ENCODE results near the gene COX6B1. TPM values are rescaled to one million over a fixed set of nuclear protein-coding genes. Genes with fewer than 3 reads are reported as not detected.
"Not testable (repeated sequence)": the region's sequence is repeated elsewhere in the genome, so short reads cannot be mapped to it uniquely, and the experiment has no call there.

COX6B1 gene, protein sequence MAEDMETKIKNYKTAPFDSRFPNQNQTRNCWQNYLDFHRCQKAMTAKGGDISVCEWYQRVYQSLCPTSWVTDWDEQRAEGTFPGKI
- total RNA-seq: 100 to 1,000 TPM; 213 to 247 (median 215) TPM
- 279 TPM for total RNA-seq (2013)

DNA sequence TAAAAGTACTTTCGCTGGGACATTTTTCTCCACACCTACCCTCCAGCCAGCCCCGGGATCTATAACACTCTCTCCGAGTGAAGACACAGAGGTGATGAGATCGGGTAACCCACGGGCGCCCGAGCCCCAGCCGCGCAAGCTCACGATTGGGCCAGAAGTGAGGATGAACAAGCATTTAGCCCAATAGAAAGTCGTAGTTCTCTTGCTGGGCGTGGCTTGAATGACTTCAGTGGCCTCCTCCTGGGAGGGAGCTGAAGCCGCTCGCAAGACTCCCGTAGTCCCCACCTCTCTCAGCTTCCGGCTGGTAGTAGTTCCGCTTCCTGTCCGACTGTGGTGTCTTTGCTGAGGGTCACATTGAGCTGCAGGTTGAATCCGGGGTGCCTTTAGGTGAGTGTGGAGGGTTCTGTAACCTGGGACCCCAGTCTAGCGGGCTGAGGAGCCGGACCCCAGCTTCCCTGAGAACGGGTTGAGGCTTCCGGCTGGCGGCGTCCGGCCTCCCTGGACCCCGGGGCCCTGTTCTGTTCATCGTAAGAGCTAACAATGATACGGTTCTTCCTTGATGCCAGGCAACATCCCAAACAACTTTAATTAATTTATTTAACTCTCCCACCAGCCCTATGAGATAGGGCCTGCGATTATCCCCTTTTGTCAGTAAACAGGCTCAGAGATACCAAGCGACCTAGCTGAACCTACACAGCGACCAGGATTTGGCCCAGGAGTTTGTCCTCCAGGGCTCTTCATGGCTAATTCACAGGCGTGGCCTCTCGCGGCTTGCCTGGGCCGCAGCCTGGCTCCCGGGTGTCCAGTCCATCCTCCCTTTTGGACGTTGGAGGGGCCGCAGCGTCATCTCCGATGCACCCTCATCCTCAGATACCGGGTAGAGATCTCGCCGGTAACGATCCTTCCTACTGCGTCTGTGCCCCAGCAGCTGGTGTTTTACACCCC is at the start of gene COX6B1:
Gene COX6B1 (plus strand): TSS at position 307 of the 945 bp plus-strand sequence. CDS start 2,921 bp downstream, outside the sequence.
- no peaks in the 10 kb centered on the region for H3K27me3 ChIP-seq (ENCODE audit: control insufficient read depth, insufficient read depth, low read length)
- ATAC-seq (peak; percentile 74 to 85 (median 75)), DNase-seq (peak; percentile 85 to 97)
- peaks cover 9% of the 10 kb centered on the region for H3K36me3 ChIP-seq (ENCODE audit: control insufficient read depth, insufficient read depth, low read length)
- Mint-ChIP-seq H3K4me3 (peak within 1 kb of the TSS; percentile 95), H3K27ac (peak within 1 kb of the TSS; percentile 96 to 97), H3K4me1 (peaks cover 24 to 42% of the 10 kb centered on the region in 2 donors), H3K27me3 (ENCODE audit: low read depth in 2 of 2) (no peaks in the 10 kb centered on the region), H3K36me3 (no peaks in the 10 kb centered on the region), H3K9me3 (no peaks in the 10 kb centered on the region)
- TF ChIP-seq, protein P1, sequence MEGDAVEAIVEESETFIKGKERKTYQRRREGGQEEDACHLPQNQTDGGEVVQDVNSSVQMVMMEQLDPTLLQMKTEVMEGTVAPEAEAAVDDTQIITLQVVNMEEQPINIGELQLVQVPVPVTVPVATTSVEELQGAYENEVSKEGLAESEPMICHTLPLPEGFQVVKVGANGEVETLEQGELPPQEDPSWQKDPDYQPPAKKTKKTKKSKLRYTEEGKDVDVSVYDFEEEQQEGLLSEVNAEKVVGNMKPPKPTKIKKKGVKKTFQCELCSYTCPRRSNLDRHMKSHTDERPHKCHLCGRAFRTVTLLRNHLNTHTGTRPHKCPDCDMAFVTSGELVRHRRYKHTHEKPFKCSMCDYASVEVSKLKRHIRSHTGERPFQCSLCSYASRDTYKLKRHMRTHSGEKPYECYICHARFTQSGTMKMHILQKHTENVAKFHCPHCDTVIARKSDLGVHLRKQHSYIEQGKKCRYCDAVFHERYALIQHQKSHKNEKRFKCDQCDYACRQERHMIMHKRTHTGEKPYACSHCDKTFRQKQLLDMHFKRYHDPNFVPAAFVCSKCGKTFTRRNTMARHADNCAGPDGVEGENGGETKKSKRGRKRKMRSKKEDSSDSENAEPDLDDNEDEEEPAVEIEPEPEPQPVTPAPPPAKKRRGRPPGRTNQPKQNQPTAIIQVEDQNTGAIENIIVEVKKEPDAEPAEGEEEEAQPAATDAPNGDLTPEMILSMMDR (IDR thresholded peaks at IDR 0.05): no peak
- intact Hi-C loops (cut with micrococcal nuclease): loop anchor here (1.0 to 2.0 kb wide), 2 partner anchors 20 to 97 kb away; partner anchors contain the start of genes PSENEN and U2AF1L4
- peaks cover 34% of the 10 kb centered on the region for H3K4me1 ChIP-seq (ENCODE audit: control insufficient read depth, insufficient read depth, low read length)
- under 1% methylated on average over 46 of the region's 46 CpGs for WGBS (ENCODE audit: insufficient coverage)
- H3K9me3 ChIP-seq (ENCODE audit: control insufficient read depth, insufficient read depth, low read length): no peaks in the 10 kb centered on the region
- peak within 1 kb of the TSS; percentile 87 for H3K4me3 ChIP-seq (ENCODE audit: low read length)
- peak within 1 kb of the TSS; percentile 82 for H3K27ac ChIP-seq (ENCODE audit: low read length)

DNA sequence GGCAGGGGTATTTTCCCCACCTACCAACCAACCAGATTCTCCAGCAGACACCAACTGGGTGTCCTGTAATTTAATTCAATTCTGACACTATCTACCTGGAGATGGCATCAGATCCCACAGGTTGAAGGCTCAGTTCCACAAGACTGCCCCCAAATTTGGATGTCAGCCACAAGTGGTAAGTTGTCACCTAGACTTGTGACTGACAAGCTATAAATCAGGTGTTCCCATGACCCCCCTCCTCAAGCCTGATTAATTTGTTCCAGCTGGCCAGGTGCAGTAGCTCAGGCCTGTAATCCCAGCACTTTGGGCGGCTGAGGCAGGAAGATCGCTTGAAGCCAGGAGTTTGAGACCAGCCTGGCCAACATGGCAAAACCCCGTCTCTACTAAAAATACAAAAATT is 46.2 kb upstream of the COX6B1 start:
- WGBS (ENCODE audit: insufficient coverage): 92% methylated on average over 3 of the region's 3 CpGs
- H3K36me3 ChIP-seq (ENCODE audit: control insufficient read depth, insufficient read depth, low read length): no peaks in the 10 kb centered on the region
- no peaks in the 10 kb centered on the region for H3K9me3 ChIP-seq (ENCODE audit: control insufficient read depth, insufficient read depth, low read length)
- H3K27me3 ChIP-seq (ENCODE audit: control insufficient read depth, insufficient read depth, low read length): no peaks in the 10 kb centered on the region
- Mint-ChIP-seq H3K27ac (no peak overlapping the region), H3K4me3 (no peak overlapping the region), H3K27me3 (ENCODE audit: low read depth in 2 of 2) (peaks cover 0 to 10% of the 10 kb centered on the region in 2 donors), H3K36me3 (no peaks in the 10 kb centered on the region), H3K9me3 (no peaks in the 10 kb centered on the region), H3K4me1 (no peaks in the 10 kb centered on the region)
- intact Hi-C loops (cut with micrococcal nuclease): no loop called here
- ATAC-seq (no peak), DNase-seq (no peak)
- H3K4me1 ChIP-seq (ENCODE audit: control insufficient read depth, insufficient read depth, low read length): no peaks in the 10 kb centered on the region
- no peak overlapping the region for H3K27ac ChIP-seq (ENCODE audit: low read length)
- TF ChIP-seq, protein P1 (IDR thresholded peaks at IDR 0.05): no peak
- H3K4me3 ChIP-seq (ENCODE audit: low read length): no peak overlapping the region

DNA sequence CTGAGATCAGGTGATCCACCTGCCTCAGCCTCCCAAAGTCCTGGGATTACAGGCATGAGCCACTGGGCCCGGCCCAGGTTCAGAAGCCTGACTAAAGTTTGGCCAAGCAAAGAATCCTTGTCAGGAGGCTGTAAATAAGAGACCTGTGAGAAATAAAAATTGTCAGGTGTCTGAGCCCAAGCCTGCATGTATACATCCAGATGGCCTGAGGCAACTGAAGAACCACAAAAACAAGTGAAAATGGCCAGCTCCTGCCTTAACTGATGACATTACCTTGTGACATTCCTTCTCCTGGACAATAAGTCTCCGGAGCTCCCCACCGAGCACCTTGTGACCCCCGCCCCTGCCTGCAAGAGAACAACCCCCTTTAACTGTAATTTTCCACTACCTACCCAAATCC is 43.7 kb upstream of the COX6B1 start:
- intact Hi-C loops (cut with micrococcal nuclease); H3K4me3 ChIP-seq (ENCODE audit: low read length); H3K27ac Mint-ChIP-seq; H3K27me3 ChIP-seq (ENCODE audit: control insufficient read depth, insufficient read depth, low read length); H3K4me1 ChIP-seq (ENCODE audit: control insufficient read depth, insufficient read depth, low read length); ATAC-seq; H3K27me3 Mint-ChIP-seq (ENCODE audit: low read depth in 2 of 2); H3K9me3 Mint-ChIP-seq; H3K36me3 Mint-ChIP-seq; H3K27ac ChIP-seq (ENCODE audit: low read length); H3K9me3 ChIP-seq (ENCODE audit: control insufficient read depth, insufficient read depth, low read length); DNase-seq; H3K4me3 Mint-ChIP-seq; H3K4me1 Mint-ChIP-seq; H3K36me3 ChIP-seq (ENCODE audit: control insufficient read depth, insufficient read depth, low read length): not testable (repeated sequence)
- WGBS (ENCODE audit: insufficient coverage): 92% methylated on average over 4 of the region's 4 CpGs

DNA sequence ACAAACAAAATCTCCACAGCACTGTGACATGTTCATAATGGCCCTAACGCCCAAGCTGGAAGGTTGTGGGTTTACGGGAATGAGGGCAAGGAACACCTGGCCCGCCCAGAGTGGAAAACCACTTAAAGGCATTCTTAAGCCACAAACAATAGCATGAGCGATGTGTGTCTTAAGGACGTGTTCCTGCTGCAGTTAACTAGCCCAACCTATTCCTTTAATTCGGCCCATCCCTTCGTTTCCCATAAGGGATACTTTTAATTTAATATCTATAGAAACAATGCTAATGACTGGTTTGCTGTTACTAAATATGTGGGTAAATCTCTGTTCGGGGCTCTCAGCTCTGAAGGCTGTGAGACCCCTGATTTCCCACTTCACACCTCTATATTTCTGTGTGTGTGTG is 41.0 kb upstream of the COX6B1 start:
- H3K4me1 Mint-ChIP-seq; H3K27me3 ChIP-seq (ENCODE audit: control insufficient read depth, insufficient read depth, low read length); H3K27ac Mint-ChIP-seq; H3K9me3 ChIP-seq (ENCODE audit: control insufficient read depth, insufficient read depth, low read length); ATAC-seq; H3K4me3 Mint-ChIP-seq; H3K9me3 Mint-ChIP-seq; H3K36me3 Mint-ChIP-seq; H3K4me3 ChIP-seq (ENCODE audit: low read length); H3K27me3 Mint-ChIP-seq (ENCODE audit: low read depth in 2 of 2); H3K27ac ChIP-seq (ENCODE audit: low read length); DNase-seq; intact Hi-C loops (cut with micrococcal nuclease); H3K36me3 ChIP-seq (ENCODE audit: control insufficient read depth, insufficient read depth, low read length): not testable (repeated sequence)
- peaks cover 19% of the 10 kb centered on the region for H3K4me1 ChIP-seq (ENCODE audit: control insufficient read depth, insufficient read depth, low read length)
- 84% methylated on average over 4 of the region's 8 CpGs for WGBS (ENCODE audit: insufficient coverage)
